Karpas-422 (cell line): Measurements from ENCODE around the gene PPIL6. TPM values are rescaled to one million over a fixed set of nuclear protein-coding genes. Genes with fewer than 3 reads are reported as not detected.

Experiments
- DNase-seq: peaks from one replicate; pipeline ENCODE4 v3.0.0-alpha.2; 2015
- H2AFZ ChIP-seq: fragments of 200-600 bp; sonication (generic); 2 replicates; pipeline ENCODE4 v1.6.1; 2014; ENCODE audit warnings: antibody characterized with exemption, low read length, mixed read lengths
- H3K27ac ChIP-seq: fragments of 200-600 bp; sonication (generic); 2 replicates; pipeline ENCODE4 v1.5.1; 2014; ENCODE audit warnings: mild to moderate bottlenecking, low read length, moderate library complexity
- H3K27me3 ChIP-seq: fragments of 200-600 bp; sonication (generic); 2 replicates; pipeline ENCODE4 v1.6.1; 2014; ENCODE audit warnings: low read length, mixed read lengths
- H3K36me3 ChIP-seq: fragments of 200-600 bp; sonication (generic); 2 replicates; pipeline ENCODE4 v1.6.1; 2014; ENCODE audit warnings: low read length, mixed read lengths; ENCODE audit not compliant: insufficient read depth
- H3K4me1 ChIP-seq: fragments of 200-600 bp; sonication (generic); 2 replicates; pipeline ENCODE4 v1.6.1; 2014; ENCODE audit warnings: mild to moderate bottlenecking, low read length, mixed read lengths
- H3K4me2 ChIP-seq: fragments of 200-600 bp; sonication (generic); 2 replicates; pipeline ENCODE4 v1.6.1; 2014; ENCODE audit warnings: low read length, low read depth, mild to moderate bottlenecking; ENCODE audit not compliant: poor library complexity, severe bottlenecking
- H3K4me3 ChIP-seq: fragments of 200-600 bp; sonication (generic); 2 replicates; pipeline ENCODE4 v1.5.1; 2014; ENCODE audit warnings: mild to moderate bottlenecking, antibody characterized with exemption, low read length, mixed read lengths
- H3K79me2 ChIP-seq: fragments of 200-600 bp; sonication (generic); 2 replicates; pipeline ENCODE4 v1.6.1; 2014; ENCODE audit warnings: mild to moderate bottlenecking, low read length, mixed read lengths
- H3K9ac ChIP-seq: fragments of 200-600 bp; sonication (generic); 2 replicates; pipeline ENCODE4 v1.6.0; 2014; ENCODE audit warnings: low read length
- H3K9me2 ChIP-seq: fragments of 200-600 bp; sonication (generic), shearing (Covaris generic); replicated peaks from 2 replicates; pipeline ENCODE4 v1.6.0; 2014; ENCODE audit warnings: mild to moderate bottlenecking, low read length, moderate library complexity; ENCODE audit not compliant: insufficient read depth
- H3K9me3 ChIP-seq: fragments of 300-700, 200-600 bp; sonication (generic); 2 replicates; pipeline ENCODE4 v1.6.1; 2014; ENCODE audit warnings: low read length, mixed read lengths
- H4K20me1 ChIP-seq: fragments of 200-600 bp; sonication (generic); 2 replicates; pipeline ENCODE4 v1.6.1; 2014; ENCODE audit warnings: mild to moderate bottlenecking, antibody characterized with exemption, low read length, low read depth; ENCODE audit not compliant: insufficient read depth
- total RNA-seq: library from RNA; depleted of rRNA; stranded (reverse); fragments of >200 nt; shearing (Covaris generic); gene quantifications from 2 replicates; pipeline ENCODE4 v1.2.3, GENCODE V29; 2014; ENCODE audit warnings: low replicate concordance; rRNA removed

The PPIL6 gene
- total RNA-seq, result 0.54 TPM in 1 of 2 replicates, not detected in the other

- Histone ChIP-seq H3K4me3 (peak within 1 kb of the TSS; percentile 89), H3K9me3 (no peaks in the 10 kb centered on the region), H2AFZ (peak within 1 kb of the TSS; percentile 88), H4K20me1 (no peaks in the 10 kb centered on the region), H3K79me2 (peaks cover 4% of the 10 kb centered on the region; the same call in 1 of the 2 replicates), H3K27ac (no peak within 1 kb of the TSS), H3K9ac (peak within 1 kb of the TSS; percentile 86), H3K36me3 (no peaks in the 10 kb centered on the region), H3K27me3 (no peaks in the 10 kb centered on the region), H3K4me1 (peaks cover 21% of the 10 kb centered on the region), H3K4me2 (peak within 1 kb of the TSS; percentile 88), H3K9me2 (no peaks in the 10 kb centered on the region)
- DNase-seq, result peak; percentile 94
Observed at GRCh38 chr6:109440331-109441068, at the start of gene PPIL6, which contains the start of gene SMPD2. Gene PPIL6, minus strand, starts transcription at chr6:109440628. Its CDS starts 38 bp downstream, at chr6:109440590. Gene SMPD2, plus strand, starts transcription at chr6:109440724. Its CDS starts 398 bp downstream, at chr6:109441122.

GRCh38 chr6:109488001-109488400 lies 47.6 kb upstream of the PPIL6 start:
- no peak for DNase-seq
- Histone ChIP-seq H2AFZ (no peak overlapping the region), H3K79me2 (no peaks in the 10 kb centered on the region), H3K27me3 (no peaks in the 10 kb centered on the region), H3K4me3 (no peak overlapping the region), H3K9ac (no peak overlapping the region), H3K36me3 (no peaks in the 10 kb centered on the region), H3K4me1 (peaks cover 31% of the 10 kb centered on the region), H3K9me3 (no peaks in the 10 kb centered on the region), H3K9me2 (no peaks in the 10 kb centered on the region), H4K20me1 (no peaks in the 10 kb centered on the region), H3K4me2 (no peak overlapping the region), H3K27ac (no peak overlapping the region)

GRCh38 chr6:109486068-109486467 lies 45.6 kb upstream of the PPIL6 start:
- DNase-seq, result no peak
- H3K9me3 ChIP-seq, result no peaks in the 10 kb centered on the region
- no peak overlapping the region for H2AFZ ChIP-seq
- no peaks in the 10 kb centered on the region for H3K9me2 ChIP-seq
- no peaks in the 10 kb centered on the region for H4K20me1 ChIP-seq
- H3K4me2 ChIP-seq, result no peak overlapping the region
- H3K27ac ChIP-seq, result no peak overlapping the region
- H3K79me2 ChIP-seq, result peaks cover 19% of the 10 kb centered on the region
- H3K27me3 ChIP-seq, result no peaks in the 10 kb centered on the region
- H3K36me3 ChIP-seq, result peaks cover 5% of the 10 kb centered on the region; the same call in 1 of the 2 replicates
- H3K4me3 ChIP-seq, result no peak overlapping the region
- no peak overlapping the region for H3K9ac ChIP-seq
- peaks cover 27% of the 10 kb centered on the region for H3K4me1 ChIP-seq

DNA sequence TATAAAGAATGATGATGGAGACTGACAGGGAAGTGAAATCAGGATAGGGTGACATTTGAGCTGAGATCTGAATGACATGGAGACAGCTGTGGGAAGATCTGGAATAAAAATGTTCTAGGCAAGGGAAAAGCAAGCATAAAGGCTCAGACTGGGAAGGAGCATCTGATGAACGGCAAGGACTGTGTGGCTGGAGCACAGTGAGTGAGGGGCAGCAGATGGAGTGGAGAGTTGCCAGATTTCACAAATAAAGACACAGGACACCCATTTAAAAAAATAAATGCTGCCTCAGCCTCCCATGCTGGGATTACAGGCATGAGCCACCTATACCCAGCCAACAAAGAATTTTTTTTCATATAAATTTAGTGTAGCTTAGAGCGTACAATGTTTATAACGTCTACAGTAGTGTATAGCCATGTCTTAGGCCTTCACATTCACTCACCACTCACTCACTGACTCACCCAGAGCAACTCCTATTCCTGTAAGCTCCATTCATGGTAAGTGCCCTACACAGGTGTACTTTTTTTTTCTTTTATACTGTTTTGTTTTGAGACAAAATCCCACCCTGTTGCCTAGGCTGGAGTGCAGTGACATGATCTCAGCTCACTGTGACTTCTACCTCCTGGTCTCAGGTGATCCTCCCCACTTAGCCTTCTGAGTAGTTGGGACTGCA lies 45.0 kb upstream of the PPIL6 start:
- Histone ChIP-seq H3K4me2 (no peak overlapping the region), H2AFZ (no peak overlapping the region), H4K20me1 (no peaks in the 10 kb centered on the region), H3K9ac (no peak overlapping the region), H3K4me3 (no peak overlapping the region), H3K9me2 (no peaks in the 10 kb centered on the region), H3K79me2 (peaks cover 25% of the 10 kb centered on the region), H3K4me1 (peaks cover 29% of the 10 kb centered on the region), H3K36me3 (peaks cover 12% of the 10 kb centered on the region; the same call in 1 of the 2 replicates), H3K9me3 (no peaks in the 10 kb centered on the region), H3K27ac (no peak overlapping the region), H3K27me3 (no peaks in the 10 kb centered on the region)
- no peak for DNase-seq

DNA sequence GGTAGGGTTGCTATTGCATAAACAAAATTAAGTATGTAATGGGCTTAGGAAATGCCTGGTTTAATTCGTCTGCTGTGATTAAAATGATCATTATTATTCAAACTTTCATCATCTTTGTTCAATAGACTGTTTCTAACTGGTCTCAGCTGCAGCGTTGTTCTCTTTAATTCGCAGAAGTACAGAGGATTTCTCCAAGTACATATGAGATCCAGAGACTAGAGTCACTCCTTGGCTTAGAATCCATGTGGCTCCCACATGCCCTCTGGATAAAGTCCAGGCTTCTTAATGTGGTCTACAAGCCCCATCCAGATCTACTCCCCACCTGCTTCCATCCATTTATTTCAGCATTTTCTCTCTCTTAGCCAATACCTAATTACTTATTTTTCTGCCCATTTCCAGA lies 43.7 kb upstream of the PPIL6 start:
- no peak for DNase-seq
- Histone ChIP-seq H3K9me3 (no peaks in the 10 kb centered on the region), H3K27ac (no peak overlapping the region), H3K79me2 (peaks cover 36% of the 10 kb centered on the region), H3K4me1 (peaks cover 40% of the 10 kb centered on the region), H3K9ac (peak overlapping the region; percentile 53; the same call in 1 of the 2 replicates), H3K9me2 (no peaks in the 10 kb centered on the region), H3K27me3 (no peaks in the 10 kb centered on the region), H3K4me2 (peak overlapping the region; percentile 83), H4K20me1 (no peaks in the 10 kb centered on the region), H3K36me3 (peaks cover 12% of the 10 kb centered on the region; the same call in 1 of the 2 replicates), H2AFZ (peak overlapping the region; percentile 82), H3K4me3 (peak overlapping the region; percentile 61; the same call in 1 of the 2 replicates)

GRCh38 chr6:109483735-109484057 lies 43.3 kb upstream of the PPIL6 start:
- Histone ChIP-seq H4K20me1 (no peaks in the 10 kb centered on the region), H3K36me3 (peaks cover 12% of the 10 kb centered on the region; the same call in 1 of the 2 replicates), H3K9ac (peak overlapping the region; percentile 53), H3K27ac (no peak overlapping the region), H3K27me3 (no peaks in the 10 kb centered on the region), H3K9me3 (no peaks in the 10 kb centered on the region), H2AFZ (peak overlapping the region; percentile 82), H3K79me2 (peaks cover 41% of the 10 kb centered on the region), H3K4me2 (peak overlapping the region; percentile 83), H3K4me1 (peaks cover 44% of the 10 kb centered on the region), H3K4me3 (peak overlapping the region; percentile 61), H3K9me2 (no peaks in the 10 kb centered on the region)
- no peak for DNase-seq

DNA sequence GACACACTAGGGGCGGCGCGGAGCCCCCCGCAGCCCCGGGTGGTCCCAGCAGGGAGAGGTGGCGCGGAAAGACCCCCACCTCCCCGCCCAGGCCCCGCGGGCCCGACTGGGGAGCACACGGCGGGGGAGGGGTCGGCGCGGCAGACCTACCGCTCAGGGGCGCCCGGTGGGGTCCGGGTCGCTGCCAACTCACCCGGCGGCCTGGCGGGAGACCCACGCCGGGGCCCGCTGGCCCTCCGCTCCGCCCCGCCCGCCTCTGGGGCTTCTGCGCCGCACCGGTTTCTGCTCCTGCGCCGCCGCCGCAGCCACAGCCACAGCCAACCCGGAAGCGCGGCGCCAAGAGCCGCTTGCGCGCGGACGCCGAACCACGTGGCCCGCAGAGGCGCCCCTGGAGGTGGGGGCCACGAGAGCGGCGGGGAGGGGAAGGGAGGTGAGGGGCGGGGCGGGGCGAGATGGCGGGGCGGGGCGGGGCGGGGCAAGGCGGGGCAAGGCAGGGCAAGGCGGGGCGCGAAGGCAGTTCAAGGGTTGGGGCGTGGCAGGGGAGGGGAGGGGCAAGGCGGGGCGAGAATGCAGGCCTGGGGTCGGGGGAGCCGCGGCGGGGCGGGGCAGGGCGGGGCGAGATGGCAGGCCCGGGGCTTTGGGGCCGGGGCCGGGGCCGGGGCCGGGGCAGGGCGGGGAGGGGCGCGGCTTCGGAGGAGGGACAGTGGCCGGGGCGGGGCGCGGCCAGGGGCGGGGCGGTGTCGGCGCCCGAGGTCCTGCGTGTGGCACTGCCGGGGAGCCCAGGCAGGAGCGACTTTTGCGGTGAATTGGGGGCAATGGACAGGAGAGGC lies 42.7 kb upstream of the PPIL6 start, which contains the start of gene ZBTB24:
ZBTB24 (minus strand) TSS at position 315 of the 830 bp plus-strand sequence. CDS start 1,193 bp downstream, outside the sequence.
- no peaks in the 10 kb centered on the region for H3K9me2 ChIP-seq
- H3K27me3 ChIP-seq, result no peaks in the 10 kb centered on the region
- DNase-seq, result peak; percentile 97
- peak within 1 kb of the TSS; percentile 94 for H3K9ac ChIP-seq
- H4K20me1 ChIP-seq, result peaks cover 3% of the 10 kb centered on the region; the same call in 1 of the 2 replicates
- H3K4me1 ChIP-seq, result peaks cover 45% of the 10 kb centered on the region
- peak within 1 kb of the TSS; percentile 88 for H3K4me3 ChIP-seq
- H3K9me3 ChIP-seq, result no peaks in the 10 kb centered on the region
- peak within 1 kb of the TSS; percentile 93 for H3K4me2 ChIP-seq
- H3K27ac ChIP-seq, result peak within 1 kb of the TSS; percentile 49
- H2AFZ ChIP-seq, result peak within 1 kb of the TSS; percentile 82
- peaks cover 12% of the 10 kb centered on the region; the same call in 1 of the 2 replicates for H3K36me3 ChIP-seq
- peaks cover 46% of the 10 kb centered on the region for H3K79me2 ChIP-seq
